Measurements from ENCODE around the gene RAB3C. TPM values are rescaled to one million over a fixed set of nuclear protein-coding genes. Genes with fewer than 3 reads are reported as not detected.

The RAB3C gene
- total RNA-seq, 4 donors from 2014 or later: 0.33 to 3.4 (median 1.4) TPM

GRCh38 chr5:58629271-58630159 lies 46.6 kb downstream of the RAB3C start:
- TF ChIP-seq CTCF (IDR thresholded peaks at IDR 0.05; ENCODE audit: low read depth): no peak

GRCh38 chr5:58631895-58632294 lies 49.0 kb downstream of the RAB3C start:
- TF ChIP-seq CTCF (IDR thresholded peaks at IDR 0.05; ENCODE audit: low read depth): no peak

GRCh38 chr5:58635416-58635815 lies 52.5 kb downstream of the RAB3C start:
- TF ChIP-seq CTCF (IDR thresholded peaks at IDR 0.05; ENCODE audit: low read depth): no peak

GRCh38 chr5:58640011-58640410 lies 57.1 kb downstream of the RAB3C start:
- TF ChIP-seq CTCF (IDR thresholded peaks at IDR 0.05; ENCODE audit: low read depth): no peak

GRCh38 chr5:58641533-58641932 lies 58.7 kb downstream of the RAB3C start:
- TF ChIP-seq CTCF (IDR thresholded peaks at IDR 0.05; ENCODE audit: low read depth): no peak

- TF ChIP-seq CTCF (IDR thresholded peaks at IDR 0.05; ENCODE audit: low read depth): no peak
Observed at GRCh38 chr5:58648846-58649245, 66.0 kb downstream of the RAB3C start.

- no peak for TF ChIP-seq CTCF (IDR thresholded peaks at IDR 0.05; ENCODE audit: low read depth)
Observed at GRCh38 chr5:58649716-58650115, 66.8 kb downstream of the RAB3C start.
